Activated gamma-delta T cell treated with Interleukin-2 at 50 U/mL for 16 hours (primary cell): ENCODE results near the gene CPNE4.

Experiments
- DNase-seq: peaks from one replicate; pipeline ENCODE4 v3.0.0-alpha.2; 2020

CPNE4 gene

DNA sequence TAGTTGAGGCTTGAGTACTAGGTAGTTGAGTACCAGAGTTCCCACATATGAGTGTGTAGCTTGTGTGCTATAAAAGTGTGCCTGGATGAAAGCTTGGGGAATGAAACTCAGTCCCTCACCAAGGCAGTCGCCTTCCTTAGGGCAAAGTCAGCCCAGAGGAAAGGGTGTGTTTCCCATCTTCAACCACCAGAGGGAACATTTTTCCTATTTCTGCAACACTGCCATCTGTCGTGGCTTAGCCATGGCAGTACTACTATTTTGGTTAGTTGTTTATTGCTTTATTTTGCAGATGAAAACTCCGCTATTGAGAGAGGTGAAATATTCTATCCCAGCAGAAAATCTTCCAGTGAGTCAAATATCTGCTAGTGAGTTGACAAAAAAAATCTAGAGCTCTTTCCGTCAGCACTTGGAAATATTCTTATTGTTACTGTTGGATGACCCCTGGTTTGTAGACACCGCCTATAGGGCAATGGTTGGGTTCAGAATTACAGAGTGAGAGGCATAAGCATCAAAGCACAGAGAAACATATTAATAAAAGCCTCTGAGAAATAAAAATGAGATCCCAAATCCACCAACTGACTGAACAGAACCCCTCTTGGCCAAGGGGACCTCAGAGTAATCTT lies 239.9 kb downstream of the CPNE4 start:
- no peak for DNase-seq

DNA sequence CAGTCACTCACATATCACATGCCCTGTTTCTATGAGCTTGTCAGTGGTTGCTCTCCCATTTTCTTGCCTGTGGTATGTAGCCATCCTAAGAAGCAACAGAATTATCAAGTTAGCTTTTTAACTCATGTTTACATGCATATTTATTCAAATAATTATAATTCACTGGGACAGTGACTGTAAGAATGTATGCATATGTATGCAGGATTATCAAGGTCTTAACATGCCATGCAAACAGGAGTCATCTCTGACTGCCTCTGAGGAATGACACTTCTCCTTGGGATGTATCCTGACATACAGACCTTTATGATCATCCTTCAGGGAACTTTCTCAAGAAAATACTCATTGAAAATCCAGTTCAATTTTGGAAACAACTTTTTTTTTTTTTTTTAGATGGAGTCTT lies 240.9 kb downstream of the CPNE4 start:
- no peak for DNase-seq

DNA sequence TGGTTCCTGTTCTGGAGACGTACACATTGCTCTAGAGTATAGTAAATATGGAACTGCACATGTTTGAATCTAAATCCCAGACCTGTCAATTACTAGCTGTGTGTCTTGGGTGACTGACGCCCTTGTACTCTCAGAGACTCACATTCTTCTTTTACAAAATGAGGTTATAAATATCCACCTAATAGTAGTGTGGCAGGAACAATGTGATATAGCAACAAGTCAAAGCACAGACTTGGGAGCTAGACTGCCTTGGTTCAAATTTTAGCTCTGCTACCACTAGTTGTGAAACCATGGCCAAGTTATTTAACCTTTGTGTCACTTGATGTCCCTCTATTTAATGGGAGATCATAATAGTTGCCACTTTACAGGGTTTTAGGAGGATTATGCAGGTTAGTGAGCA lies 245.6 kb downstream of the CPNE4 start:
- DNase-seq, result no peak

DNA sequence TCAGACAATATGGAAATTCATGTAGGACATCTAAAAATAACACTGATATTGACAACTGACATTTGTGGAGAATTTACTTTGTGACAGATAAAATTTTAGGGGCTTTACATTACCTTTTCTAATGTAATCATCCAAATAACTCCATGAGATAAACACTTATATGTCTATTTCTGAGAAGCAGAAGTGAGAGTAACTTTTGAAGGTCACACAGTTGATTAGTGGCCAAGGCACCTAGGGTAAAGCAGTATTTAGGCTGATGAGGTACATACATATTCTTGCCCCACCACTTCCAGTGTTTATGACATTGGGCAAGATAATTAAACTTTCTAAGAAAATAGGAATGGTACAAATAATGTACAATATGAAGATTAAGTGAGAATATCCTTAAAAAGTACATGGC lies 248.4 kb downstream of the CPNE4 start:
- no peak for DNase-seq

DNA sequence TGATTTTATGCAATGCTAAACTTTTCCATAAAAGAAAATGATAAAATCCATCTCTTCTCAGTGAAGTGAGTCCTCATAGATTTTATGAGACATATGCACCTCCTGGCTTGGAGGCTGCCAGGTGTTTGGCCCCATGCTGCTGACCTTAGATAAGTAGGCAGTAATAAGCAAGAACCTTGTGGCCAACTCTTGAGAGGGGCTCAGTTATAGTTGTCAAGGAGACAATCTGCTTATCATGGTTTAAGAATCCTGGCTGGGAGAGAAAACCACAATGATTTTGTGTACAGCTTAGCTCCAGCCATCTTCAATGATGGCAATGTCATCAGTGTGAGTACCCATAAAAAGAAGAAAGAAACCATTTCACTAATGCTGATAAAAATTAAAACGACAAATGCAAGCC lies 252.1 kb downstream of the CPNE4 start:
- DNase-seq, result no peak

DNA sequence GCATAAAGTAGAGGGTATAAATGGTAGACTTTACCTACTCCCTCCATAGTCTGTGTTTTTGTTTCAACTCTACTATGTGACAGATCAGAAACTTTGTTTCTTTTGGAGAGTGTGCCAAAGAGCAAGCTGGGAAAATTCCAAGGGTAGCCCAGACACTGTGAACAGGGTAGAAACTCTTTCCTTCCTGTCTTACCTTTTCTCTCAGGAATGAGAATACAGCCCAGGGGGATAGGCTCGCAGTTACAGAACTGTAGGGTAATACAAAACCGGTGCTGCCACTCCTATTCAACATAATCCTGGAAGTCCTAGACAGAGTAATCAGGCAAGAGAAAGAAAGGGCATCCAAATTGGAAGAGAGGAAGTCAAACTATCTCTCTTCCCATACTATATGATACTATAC lies 256.3 kb downstream of the CPNE4 start:
- DNase-seq, result no peak

DNA sequence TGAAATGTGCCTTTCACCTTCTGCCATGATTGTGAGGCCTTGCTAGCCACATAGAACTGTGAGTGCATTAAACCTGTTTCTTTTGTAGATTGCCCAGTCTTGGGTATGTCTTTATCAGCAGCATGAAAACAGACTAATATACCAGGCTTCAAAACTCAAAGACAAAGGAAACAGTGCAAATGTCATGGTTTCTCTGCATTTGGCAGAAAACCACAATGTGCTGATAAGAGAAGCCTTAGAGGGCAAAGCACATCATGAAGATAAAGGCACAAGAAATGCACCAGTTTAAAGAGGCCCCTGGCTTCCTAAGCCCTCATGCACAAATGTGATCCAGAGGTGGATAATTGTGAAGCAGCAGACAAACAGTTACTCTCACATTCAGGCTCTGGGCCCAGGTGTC lies 259.2 kb downstream of the CPNE4 start:
- no peak for DNase-seq

DNA sequence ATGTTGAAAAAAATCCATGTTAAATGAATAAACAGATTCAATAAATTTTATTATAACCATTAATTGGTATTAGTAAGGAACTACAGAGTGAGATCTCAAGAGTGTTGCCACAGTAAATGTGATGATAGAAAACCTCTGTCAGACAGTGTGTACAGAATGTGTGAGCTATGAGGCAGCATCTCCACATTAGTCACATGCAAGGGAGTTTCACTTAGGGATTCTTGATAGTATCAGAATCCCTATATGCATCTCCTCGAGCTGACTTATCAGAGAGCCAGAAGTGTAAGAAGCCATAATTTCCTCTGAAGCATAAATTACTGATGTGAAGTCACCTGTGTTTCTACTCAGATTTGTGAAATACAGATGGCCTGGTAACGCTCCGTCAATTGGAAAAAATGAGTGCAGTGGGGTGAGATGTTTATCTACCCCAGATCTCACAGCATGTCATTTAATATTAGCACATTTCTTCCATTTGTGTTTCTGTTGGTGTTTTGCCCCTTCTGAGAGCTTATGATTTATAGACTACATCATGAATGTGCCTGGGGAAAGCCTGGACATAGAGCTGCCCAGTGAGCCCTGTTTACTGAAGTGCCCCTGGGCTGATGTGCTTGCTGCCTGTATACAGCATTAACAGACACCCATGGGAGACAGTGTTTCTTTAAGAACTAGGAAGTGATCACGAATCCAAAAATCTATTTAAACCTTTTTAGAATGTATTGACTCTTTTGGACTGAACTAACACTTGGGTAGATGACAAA lies 262.4 kb downstream of the CPNE4 start:
- DNase-seq, result no peak

DNA sequence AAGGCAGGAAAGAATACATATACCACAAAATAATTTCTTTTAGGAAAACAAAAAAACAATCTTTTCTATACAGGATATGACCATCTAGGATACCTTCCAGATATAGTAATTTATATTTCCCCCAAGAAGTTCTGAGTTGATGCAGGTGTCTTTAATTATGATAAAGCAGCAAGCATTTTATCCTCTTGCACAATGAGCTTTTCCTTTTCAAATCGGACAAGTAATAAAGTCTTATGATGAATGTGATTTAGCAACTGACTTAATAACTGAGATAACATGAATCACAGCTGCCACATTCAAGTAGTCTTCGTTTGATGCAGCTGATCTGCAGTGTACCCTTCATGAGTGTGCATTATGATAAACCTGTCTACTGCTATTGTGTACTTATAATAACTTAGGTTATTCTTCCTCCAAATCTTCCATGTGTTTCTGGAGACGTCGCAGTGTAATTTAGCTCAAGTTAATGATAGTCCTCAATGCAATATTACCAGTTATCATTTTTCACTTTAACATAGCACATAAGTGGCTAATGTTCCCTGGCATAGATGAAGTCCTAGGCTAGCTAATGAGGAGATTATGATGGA lies 271.7 kb downstream of the CPNE4 start:
- no peak for DNase-seq

DNA sequence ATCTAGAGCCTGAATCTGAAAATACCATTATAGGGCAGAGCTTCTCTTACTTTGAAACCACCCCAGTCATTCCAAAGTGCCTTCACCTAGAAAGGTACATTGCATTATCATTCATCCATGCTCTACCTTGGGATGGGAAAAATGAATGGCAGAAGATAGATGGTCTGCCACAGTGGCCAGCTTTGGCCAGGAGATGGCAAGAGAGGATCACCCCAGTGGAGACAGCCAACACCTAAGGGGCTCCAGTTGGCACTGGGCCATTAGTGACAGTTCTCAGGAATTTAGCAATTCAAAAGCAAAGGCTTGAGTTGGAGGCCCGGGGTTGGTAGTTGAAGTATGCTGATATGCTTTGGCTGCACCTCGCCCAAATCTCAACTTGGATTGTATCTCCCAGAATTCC lies 278.4 kb downstream of the CPNE4 start:
- DNase-seq, result no peak

DNA sequence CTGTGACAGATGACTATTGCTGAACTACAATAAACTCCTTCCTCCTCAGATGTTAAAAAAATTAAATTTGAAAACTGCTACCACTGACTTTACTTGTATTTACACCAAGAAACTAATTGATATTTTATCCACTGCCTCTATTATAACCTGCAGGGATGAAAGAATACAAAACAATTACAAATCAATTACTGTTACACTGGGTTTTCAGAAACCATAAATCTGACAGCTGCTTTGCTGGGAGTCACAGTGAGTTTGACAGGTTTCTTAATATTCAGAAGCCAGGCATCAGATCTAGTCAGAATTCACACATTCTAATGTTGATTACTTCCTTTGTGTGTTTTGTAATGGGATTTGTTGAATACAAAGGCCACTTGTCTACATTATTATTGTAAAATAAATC lies 279.4 kb downstream of the CPNE4 start:
- no peak for DNase-seq

DNA sequence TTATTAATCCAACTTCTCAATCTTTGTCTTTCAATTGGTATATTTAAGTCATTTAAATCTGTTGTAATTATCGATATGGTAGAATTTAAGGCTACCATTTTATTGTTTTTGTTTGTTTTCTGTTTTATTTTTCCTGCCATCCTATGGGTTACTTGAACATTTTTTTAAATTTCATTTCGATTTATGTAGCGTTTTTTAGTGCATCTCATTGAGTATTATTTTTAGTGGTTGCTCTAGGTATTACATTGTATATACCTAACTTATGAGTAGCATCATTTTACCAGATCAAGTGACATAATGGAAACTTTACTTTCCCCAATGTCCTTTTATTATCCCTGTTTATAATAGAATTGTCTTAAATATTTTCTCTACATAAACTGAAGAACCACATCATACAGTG lies 284.6 kb downstream of the CPNE4 start:
- no peak for DNase-seq

DNA sequence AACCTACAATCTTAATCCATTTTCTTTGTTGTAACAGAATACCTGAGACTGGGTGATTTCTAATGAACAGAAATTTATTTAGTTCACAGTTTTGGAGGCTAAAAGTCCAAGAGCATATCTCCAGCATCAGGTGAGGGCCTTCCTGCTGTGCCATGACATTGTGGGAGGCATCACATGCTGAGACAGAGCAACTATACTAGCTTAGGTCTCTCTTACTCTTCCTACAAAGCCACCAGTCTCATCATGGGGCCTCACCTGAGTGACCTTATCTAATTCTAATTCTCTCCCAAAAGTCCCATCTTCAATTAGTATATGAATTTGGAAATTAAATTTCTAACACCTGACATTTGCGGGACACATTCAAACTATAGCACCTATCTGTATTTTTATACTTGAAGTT lies 285.0 kb downstream of the CPNE4 start:
- no peak for DNase-seq

DNA sequence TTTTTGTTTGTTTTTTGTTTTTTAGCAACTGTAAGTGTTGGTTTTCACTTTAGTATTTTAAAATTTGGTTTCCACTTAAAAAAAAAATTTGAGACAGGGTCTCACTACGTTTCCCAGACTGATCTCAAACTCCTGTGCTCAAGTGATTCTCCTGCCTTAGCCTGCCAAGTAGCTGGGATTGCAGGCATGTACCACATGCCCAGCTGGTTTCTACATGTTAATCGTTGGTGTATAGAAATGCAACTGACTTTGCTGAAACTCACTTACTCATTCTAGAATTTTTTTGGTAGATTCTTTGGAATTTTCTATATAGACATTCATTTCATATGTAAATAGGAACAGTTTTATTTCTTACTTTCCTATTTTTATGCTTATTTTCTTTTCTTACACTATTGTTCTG lies 287.3 kb downstream of the CPNE4 start:
- no peak for DNase-seq

DNA sequence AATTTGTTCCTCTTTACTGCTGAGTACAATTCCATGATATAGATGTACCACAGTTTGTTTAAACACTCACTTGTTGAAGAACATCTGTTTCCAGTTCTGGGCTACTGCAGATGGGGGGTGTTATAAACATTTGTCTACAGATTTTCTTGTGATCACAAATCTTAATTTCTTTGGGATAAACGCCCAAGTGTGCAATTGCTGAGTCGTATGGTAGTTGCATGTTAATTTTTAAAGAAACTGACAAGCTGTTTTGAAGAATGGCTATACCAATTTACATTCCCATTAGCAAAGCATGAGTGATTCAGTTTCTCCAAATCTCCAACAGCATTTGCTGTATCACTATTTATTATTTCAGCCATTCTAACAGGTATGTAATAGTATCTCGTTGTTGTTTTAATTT lies 290.0 kb downstream of the CPNE4 start:
- DNase-seq, result no peak

DNA sequence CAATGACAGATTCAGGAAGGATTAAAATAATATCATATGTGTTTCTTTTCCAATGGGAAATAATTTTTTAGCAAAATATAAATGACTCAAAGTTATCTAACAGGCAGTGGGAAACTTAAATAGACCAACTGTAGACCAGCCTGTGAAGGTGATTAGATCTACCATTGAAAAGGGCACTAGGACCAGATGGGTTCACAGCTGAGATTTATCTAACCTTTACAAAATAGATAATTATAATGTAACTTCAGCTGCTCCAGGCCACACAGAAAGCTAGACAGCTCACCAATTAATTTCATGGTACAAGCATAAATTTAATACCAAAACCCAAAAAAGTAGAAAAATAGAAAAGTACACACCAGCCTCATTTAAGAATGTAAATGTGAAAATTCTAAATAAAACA lies 291.7 kb downstream of the CPNE4 start:
- DNase-seq, result no peak

DNA sequence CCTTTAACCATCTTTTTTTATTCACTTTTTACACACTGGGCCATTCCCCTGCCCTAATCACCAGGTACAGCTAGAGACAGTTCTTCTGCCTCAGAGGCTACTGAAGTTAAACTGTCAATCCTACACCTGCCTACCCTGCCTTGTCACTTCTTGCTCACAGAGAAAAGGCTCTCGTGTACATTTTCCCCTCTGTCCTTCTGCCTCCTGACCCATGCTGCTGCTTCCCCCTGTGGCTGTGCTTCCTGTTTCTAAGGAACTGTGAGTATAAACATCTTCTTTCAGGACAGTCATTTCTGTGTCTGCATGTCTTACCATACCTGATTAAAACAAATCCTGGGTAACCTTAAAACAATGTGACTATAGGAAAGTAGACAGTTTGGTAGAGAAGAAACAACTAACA lies 295.6 kb downstream of the CPNE4 start:
- DNase-seq, result no peak

DNA sequence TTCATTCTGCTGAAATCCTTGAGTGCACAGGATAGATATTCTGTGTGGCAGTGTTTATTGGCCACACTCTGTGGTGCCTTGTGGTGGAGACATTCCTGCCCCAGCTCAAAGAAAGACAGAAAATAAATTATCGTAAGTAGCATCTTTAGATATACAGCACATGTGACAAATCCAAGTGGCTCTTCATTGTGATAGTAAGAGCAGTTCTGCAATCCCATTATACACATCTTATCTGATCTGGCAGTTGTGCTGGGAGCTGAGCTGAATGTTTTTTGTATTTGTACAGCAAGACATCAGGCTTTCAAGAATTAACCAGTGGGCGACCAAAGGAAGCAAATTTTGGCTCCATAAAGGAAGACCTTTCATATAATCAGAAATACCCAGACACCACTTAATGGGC lies 296.7 kb downstream of the CPNE4 start:
- no peak for DNase-seq

DNA sequence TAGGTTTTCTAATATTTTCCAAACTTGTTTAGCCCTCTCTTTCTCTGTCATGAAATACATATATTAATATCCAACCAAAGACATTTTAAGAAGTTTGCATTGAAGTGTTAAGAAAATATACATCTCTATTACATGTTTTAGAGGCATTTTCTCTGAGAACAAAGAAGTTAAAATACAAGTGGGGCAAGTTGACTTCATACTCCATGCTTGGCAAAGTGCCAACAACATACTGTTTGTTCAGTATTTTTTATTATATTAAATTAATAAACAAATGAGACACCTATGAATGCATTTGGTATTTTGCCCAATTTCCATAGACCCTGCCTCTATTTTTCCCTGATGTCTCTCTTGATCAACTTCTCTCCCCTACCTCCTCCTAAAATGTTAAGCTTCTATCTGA lies 299.3 kb downstream of the CPNE4 start:
- DNase-seq, result no peak

DNA sequence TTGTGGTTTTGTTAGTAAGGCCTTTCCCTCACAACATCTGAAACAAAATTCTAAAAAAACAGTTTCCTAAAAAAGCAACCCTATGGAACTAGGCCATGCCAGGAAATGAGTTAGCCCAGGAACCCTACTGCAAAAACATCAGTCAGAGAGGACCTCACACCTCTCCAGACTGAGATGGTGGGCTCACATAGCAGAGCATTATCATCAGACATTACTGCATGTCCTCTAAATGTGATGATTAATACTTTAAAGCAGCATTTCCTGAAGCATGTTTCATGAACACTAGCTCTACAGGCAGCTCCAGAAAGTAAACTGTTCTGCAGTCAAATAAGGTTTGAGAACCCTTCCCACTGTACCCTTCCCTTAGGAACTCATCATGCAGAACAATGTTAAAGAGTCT lies 299.7 kb downstream of the CPNE4 start:
- no peak for DNase-seq

DNA sequence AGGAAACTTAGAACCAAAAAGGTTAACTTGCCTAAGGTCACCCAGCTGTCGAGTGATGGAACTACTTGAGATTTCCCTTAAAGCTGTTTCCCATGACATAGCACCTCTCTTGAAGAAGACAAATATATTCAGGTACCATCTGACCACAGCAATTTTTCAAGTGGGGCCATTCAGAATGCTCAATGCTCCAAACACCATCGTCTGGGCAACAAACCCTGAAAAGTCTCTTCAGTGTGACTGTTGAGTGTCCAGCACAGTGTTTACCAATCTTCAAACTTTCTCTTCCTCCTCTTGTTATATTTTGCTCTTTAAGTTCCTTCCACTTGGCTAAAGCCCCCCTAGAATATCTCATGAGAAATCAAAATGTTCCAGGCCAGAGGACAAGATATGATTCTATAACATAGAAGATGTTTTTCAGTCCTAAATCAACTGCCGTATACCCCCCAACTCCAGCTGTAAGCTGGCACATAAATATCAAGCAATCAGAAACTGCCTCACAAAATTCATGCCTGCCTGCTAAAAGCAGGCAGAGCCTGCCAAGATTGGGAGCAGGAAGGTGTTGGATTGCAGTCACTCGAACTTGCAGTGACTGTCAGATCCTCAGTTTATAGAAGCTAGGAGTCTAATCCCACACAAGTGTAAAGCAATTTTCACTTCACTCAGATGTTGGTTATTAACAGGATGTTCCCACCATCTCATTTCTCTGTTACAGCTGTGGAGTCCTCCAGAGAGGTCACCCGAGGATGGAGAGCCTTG lies 301.6 kb downstream of the CPNE4 start:
- DNase-seq, result no peak

DNA sequence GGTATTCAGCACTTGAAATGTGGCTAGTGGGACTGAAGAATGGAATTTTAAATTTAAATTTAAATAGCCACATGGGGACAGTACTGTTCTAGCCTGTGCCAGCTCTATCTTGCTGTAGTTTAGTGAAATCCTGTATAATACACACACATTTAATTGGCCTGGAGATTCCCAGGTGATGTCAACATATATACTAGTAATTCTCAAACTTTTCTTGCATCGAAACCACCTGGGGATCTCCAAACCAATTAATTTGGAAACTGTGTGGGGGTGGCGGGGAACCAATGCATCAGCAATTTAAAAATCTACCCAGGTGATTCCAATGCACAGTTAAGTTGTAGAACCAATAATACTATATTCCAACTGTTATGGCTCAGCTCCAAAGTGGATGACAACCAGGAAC lies 303.1 kb downstream of the CPNE4 start:
- no peak for DNase-seq

DNA sequence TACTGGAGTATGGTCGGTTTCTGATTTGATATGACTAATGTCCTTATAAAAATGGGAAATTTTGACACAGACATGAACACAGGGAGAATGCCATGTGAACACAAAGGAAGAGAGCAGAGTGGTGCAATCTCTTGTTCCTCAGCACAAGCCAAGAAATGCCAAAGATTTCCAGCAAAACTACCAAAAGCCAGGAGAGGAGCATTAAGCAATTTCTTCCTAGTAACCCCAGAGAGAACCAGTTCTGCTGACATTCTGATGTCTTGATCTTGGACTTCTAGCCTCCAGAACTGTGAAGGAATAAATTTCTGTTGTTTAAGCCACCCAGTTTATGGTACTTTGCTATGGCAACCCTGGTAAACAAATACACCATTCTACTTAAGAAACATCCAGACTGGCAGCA lies 304.2 kb downstream of the CPNE4 start:
- no peak for DNase-seq

DNA sequence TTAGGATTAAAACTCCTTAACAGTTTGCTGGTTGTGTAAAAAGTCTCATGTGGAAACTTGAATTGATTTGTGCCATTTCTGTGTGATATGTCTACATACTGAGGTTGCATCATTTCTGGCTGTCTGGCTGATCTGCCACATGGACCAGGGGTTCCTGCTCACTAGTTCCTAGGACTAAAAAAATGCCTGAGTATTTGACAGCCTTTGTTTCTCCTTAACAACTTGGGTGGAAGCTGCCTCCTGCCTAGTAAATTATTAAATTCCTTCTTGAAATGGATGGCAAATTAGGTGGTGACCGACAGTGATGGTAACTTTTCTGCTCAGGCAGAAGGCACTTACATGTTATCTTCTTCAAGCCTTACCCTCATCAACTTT lies 305.2 kb downstream of the CPNE4 start:
- DNase-seq, result no peak
